ENCODE results near the gene ADAMTSL2.

Gene ADAMTSL2

GRCh38 chr9:133609311-133610098, 75.0 kb downstream of the ADAMTSL2 start, which contains the start of gene FAM163B:
Gene FAM163B, minus strand, starts transcription at chr9:133609389. Its CDS starts 29,166 bp downstream, at chr9:133580223.
- DNase-seq, result no peak

GRCh38 chr9:133610845-133611244, 76.3 kb downstream of the ADAMTSL2 start:
- no peak for DNase-seq

- DNase-seq, result no peak
These were observed 77.5 kb downstream of the ADAMTSL2 start for GRCh38 chr9:133612051-133612450.

- DNase-seq, result no peak
These were observed 78.3 kb downstream of the ADAMTSL2 start for GRCh38 chr9:133612816-133613215.

- no peak for DNase-seq
These were observed 78.9 kb downstream of the ADAMTSL2 start for GRCh38 chr9:133613432-133613831.

- no peak for DNase-seq
These were observed 79.6 kb downstream of the ADAMTSL2 start for GRCh38 chr9:133614056-133614455.

- no peak for DNase-seq
These were observed 80.2 kb downstream of the ADAMTSL2 start for GRCh38 chr9:133614678-133615077.

- DNase-seq, result no peak
These were observed 80.7 kb downstream of the ADAMTSL2 start for GRCh38 chr9:133615186-133615585.

GRCh38 chr9:133615606-133616188, 81.2 kb downstream of the ADAMTSL2 start:
- no peak for DNase-seq

- DNase-seq, result no peak
These were observed 82.3 kb downstream of the ADAMTSL2 start for GRCh38 chr9:133616643-133617405.

- DNase-seq, result no peak
These were observed 84.2 kb downstream of the ADAMTSL2 start for GRCh38 chr9:133618726-133619125.

- DNase-seq, result no peak
These were observed 85.3 kb downstream of the ADAMTSL2 start for GRCh38 chr9:133619791-133620190.

GRCh38 chr9:133621725-133622267, 87.3 kb downstream of the ADAMTSL2 start:
- DNase-seq, result no peak

- no peak for DNase-seq
These were observed 88.1 kb downstream of the ADAMTSL2 start for GRCh38 chr9:133622555-133622954.
